H9 (cell line): Measurements from ENCODE around the gene CEACAM16. TPM values are rescaled to one million over a fixed set of nuclear protein-coding genes. Genes with fewer than 3 reads are reported as not detected.

ENCODE experiments used
- DNase-seq: peaks from one replicate; pipeline ENCODE4 v3.0.0-alpha.2; 2017
- H2AFZ ChIP-seq: one replicate; pipeline ENCODE4 v1.6.1; 2013; ENCODE audit warnings: mild to moderate bottlenecking, low read length, control low read depth, moderate library complexity
- H2AK5ac ChIP-seq: 2 replicates; pipeline ENCODE4 v1.6.1; 2013; ENCODE audit warnings: low read length, control low read depth, mixed read lengths; ENCODE audit not compliant: insufficient read length
- H2BK120ac ChIP-seq: one replicate; pipeline ENCODE4 v1.6.1; 2013; ENCODE audit warnings: low read depth, mild to moderate bottlenecking, low read length, control low read depth, inconsistent platforms; ENCODE audit not compliant: poor library complexity, severe bottlenecking
- H2BK12ac ChIP-seq: 2 replicates; pipeline ENCODE4 v1.6.1; 2013; ENCODE audit warnings: low read length, control low read depth, mixed read lengths, low read depth; ENCODE audit not compliant: insufficient read length
- H2BK15ac ChIP-seq: 2 replicates; pipeline ENCODE4 v1.6.1; 2013; ENCODE audit warnings: low read depth, low read length, control low read depth
- H2BK20ac ChIP-seq: one replicate; pipeline ENCODE4 v1.6.1; 2013; ENCODE audit warnings: low read depth, mild to moderate bottlenecking, low read length, control low read depth, inconsistent platforms; ENCODE audit not compliant: poor library complexity, severe bottlenecking
- H2BK5ac ChIP-seq: 2 replicates; pipeline ENCODE4 v1.6.1; 2013; ENCODE audit warnings: low read length, control low read depth, mixed read lengths; ENCODE audit not compliant: insufficient read length
- H3K14ac ChIP-seq: 2 replicates; pipeline ENCODE4 v1.6.1; 2013; ENCODE audit warnings: low read length, control low read depth; ENCODE audit not compliant: insufficient read depth
- H3K18ac ChIP-seq: 2 replicates; pipeline ENCODE4 v1.6.1; 2013; ENCODE audit warnings: low read depth, mild to moderate bottlenecking, mixed read lengths, low read length, control low read depth; ENCODE audit not compliant: insufficient read length
- H3K23ac ChIP-seq: 2 replicates; pipeline ENCODE4 v1.6.1; 2013; ENCODE audit warnings: low read length, control low read depth, mixed read lengths, low read depth; ENCODE audit not compliant: insufficient read length
- H3K23me2 ChIP-seq: 2 replicates; pipeline ENCODE4 v1.6.1; 2013; ENCODE audit warnings: low read depth, mild to moderate bottlenecking, mixed read lengths, low read length, control low read depth; ENCODE audit not compliant: insufficient read length, poor library complexity, severe bottlenecking
- H3K27ac ChIP-seq: 2 replicates; pipeline ENCODE4 v1.5.1; 2013; ENCODE audit warnings: low read length, control low read depth, mixed read lengths, low read depth; ENCODE audit not compliant: insufficient read length
- H3K27me3 ChIP-seq: 2 replicates; pipeline ENCODE4 v1.6.1; 2013; ENCODE audit warnings: low read length, control low read depth, inconsistent platforms; ENCODE audit not compliant: insufficient read depth
- H3K4ac ChIP-seq: 2 replicates; pipeline ENCODE4 v1.6.1; 2013; ENCODE audit warnings: low read depth, mild to moderate bottlenecking, control low read depth, inconsistent platforms, low read length, moderate library complexity
- H3K4me1 ChIP-seq: 2 replicates; pipeline ENCODE4 v1.6.1; 2013; ENCODE audit warnings: low read length, control low read depth, inconsistent platforms; ENCODE audit not compliant: insufficient read depth
- H3K4me2 ChIP-seq: 2 replicates; pipeline ENCODE4 v1.6.1; 2013; ENCODE audit warnings: low read length, control low read depth, mixed read lengths; ENCODE audit not compliant: insufficient read length, insufficient read depth
- H3K56ac ChIP-seq: 2 replicates; pipeline ENCODE4 v1.6.1; 2013; ENCODE audit warnings: low read depth, mild to moderate bottlenecking, mixed read lengths, low read length, control low read depth; ENCODE audit not compliant: insufficient read length
- H3K79me1 ChIP-seq: 2 replicates; pipeline ENCODE4 v1.6.1; 2013; ENCODE audit warnings: low read depth, mild to moderate bottlenecking, moderate library complexity, low read length, control low read depth, inconsistent platforms; ENCODE audit not compliant: insufficient read depth, poor library complexity, severe bottlenecking
- H3K79me2 ChIP-seq: 2 replicates; pipeline ENCODE4 v1.6.1; 2013; ENCODE audit warnings: low read length, control low read depth, inconsistent platforms; ENCODE audit not compliant: insufficient read depth
- H3K9ac ChIP-seq: 2 replicates; pipeline ENCODE4 v1.6.1; 2013; ENCODE audit warnings: low read length, control low read depth, mixed read lengths; ENCODE audit not compliant: insufficient read length; ENCODE audit errors: extremely low read depth
- H3K9me3 ChIP-seq: one replicate; pipeline ENCODE4 v1.6.1; 2013; ENCODE audit warnings: low read depth, low read length, inconsistent platforms; ENCODE audit not compliant: control insufficient read depth
- H3T11ph ChIP-seq: one replicate; pipeline ENCODE4 v1.6.1; 2013; ENCODE audit warnings: mild to moderate bottlenecking, low read length, control low read depth, inconsistent platforms
- H4K20me1 ChIP-seq: one replicate; pipeline ENCODE4 v1.6.1; 2013; ENCODE audit not compliant: control insufficient read depth, insufficient read length, insufficient read depth
- H4K5ac ChIP-seq: 2 replicates; pipeline ENCODE4 v1.6.1; 2013; ENCODE audit warnings: low read depth, mild to moderate bottlenecking, mixed read lengths, low read length, control low read depth; ENCODE audit not compliant: insufficient read length
- H4K8ac ChIP-seq: replicated peaks from 2 replicates; pipeline ENCODE4 v1.6.1; 2013; ENCODE audit warnings: low read length, control low read depth, mixed read lengths, low read depth; ENCODE audit not compliant: insufficient read length
- H4K91ac ChIP-seq: 2 replicates; pipeline ENCODE4 v1.6.1; 2013; ENCODE audit warnings: low read depth, mild to moderate bottlenecking, moderate library complexity, mixed read lengths, low read length, control low read depth; ENCODE audit not compliant: insufficient read length
- H3K27ac Mint-ChIP-seq, 3 experiments: 2 replicates in 2 of 3; 3 replicates in 1 of 3; pipeline ENCODE4 v1.8.0; 2020 to 2021; ENCODE audit warnings: mixed read lengths in 3 of 3, mild to moderate bottlenecking in 1 of 3, moderate library complexity in 1 of 3
- H3K27me3 Mint-ChIP-seq: 2 replicates; pipeline ENCODE4 v1.8.0; 2021; ENCODE audit warnings: low read depth, mild to moderate bottlenecking, moderate library complexity, mixed read lengths
- H3K36me3 Mint-ChIP-seq, 3 experiments: 2 replicates in 2 of 3; 3 replicates in 1 of 3; pipeline ENCODE4 v1.8.0; 2020 to 2021; ENCODE audit warnings: low read depth in 3 of 3, mixed read lengths in 3 of 3; ENCODE audit not compliant: insufficient read depth in 1 of 3
- H3K4me1 Mint-ChIP-seq, 2 experiments: 2 replicates each; pipeline ENCODE4 v1.8.0; 2020; ENCODE audit warnings: mixed read lengths in 2 of 2
- H3K4me3 Mint-ChIP-seq, 2 experiments: 2 replicates in 1 of 2; 3 replicates in 1 of 2; pipeline ENCODE4 v1.8.0; 2020 to 2021; ENCODE audit warnings: mild to moderate bottlenecking in 2 of 2, mixed read lengths in 2 of 2, moderate library complexity in 1 of 2
- H3K9me3 Mint-ChIP-seq, 2 experiments: 2 replicates in 1 of 2; 3 replicates in 1 of 2; pipeline ENCODE4 v1.8.0; 2020; ENCODE audit warnings: mild to moderate bottlenecking in 2 of 2, mixed read lengths in 2 of 2, moderate library complexity in 1 of 2
- CTCF ChIP-seq: fragments of 200-600 bp; sonication (generic); conservative IDR thresholded peaks from 3 replicates; pipeline ENCODE4 v1.8.0; 2021; ENCODE audit warnings: antibody characterized with exemption, mild to moderate bottlenecking
- WGBS: extraction: QIAGEN DNeasy Blood & Tissue Kit; methylation state at CpG from one replicate; pipeline ENCODE4 v1.1.7; 2013; ENCODE audit warnings: missing lambda C conversion rate, low lambda C conversion rate, mixed read lengths; ENCODE audit not compliant: insufficient read length; ENCODE audit errors: extremely low coverage; 5-methylcytosine and 5-hydroxymethylcytosine counted together
- total RNA-seq: library from RNA; stranded (reverse); gene quantifications from 2 replicates; pipeline ENCODE4 v1.2.1, GENCODE V29; 2021

The CEACAM16 gene
- total RNA-seq, 1 experiment from 2014 or later, result not detected

- Histone ChIP-seq H3K23me2 (no peaks in the 10 kb centered on the region), H3K79me2 (no peaks in the 10 kb centered on the region), H2BK20ac (no peak overlapping the region), H2AK5ac (no peak overlapping the region), H3K56ac (no peak overlapping the region), H3K4ac (no peak overlapping the region), H3K4me2 (no peak overlapping the region), H3K23ac (no peak overlapping the region), H4K91ac (no peak overlapping the region), H3K79me1 (no peaks in the 10 kb centered on the region), H3K9me3 (no peaks in the 10 kb centered on the region), H3K18ac (no peak overlapping the region), H3K27me3 (no peaks in the 10 kb centered on the region; the same call in 1 of the 2 replicates), H4K20me1 (no peaks in the 10 kb centered on the region), H2BK12ac (no peak overlapping the region), H2BK5ac (no peak overlapping the region), H2BK15ac (no peak overlapping the region), H4K5ac (no peak overlapping the region), H3K14ac (no peak overlapping the region), H4K8ac (no peak overlapping the region), H2BK120ac (no peak overlapping the region), H3K9ac (no peak overlapping the region), H3K27ac (no peak overlapping the region), H3K4me1 (no peaks in the 10 kb centered on the region), H3T11ph (no peak overlapping the region), H2AFZ (no peak overlapping the region)
- H3K9me3 Mint-ChIP-seq, result no peaks in the 10 kb centered on the region; a peak in 1 of 5 replicates
- H3K27ac Mint-ChIP-seq, result no peak overlapping the region
- H3K4me1 Mint-ChIP-seq, result peaks cover 5 to 8% of the 10 kb centered on the region in 2 experiments
- H3K36me3 Mint-ChIP-seq, result no peaks in the 10 kb centered on the region
- no peak for TF ChIP-seq CTCF
- H3K27me3 Mint-ChIP-seq, result no peaks in the 10 kb centered on the region; the same call in none of the 2 replicates
- DNase-seq, result no peak
- no CpG with 5 or more reads among the region's 4 CpGs for WGBS
- no peak overlapping the region for H3K4me3 Mint-ChIP-seq
These were observed 25.4 kb upstream of the CEACAM16 start for GRCh38 chr19:44673510-44673909.
